Smooth muscle cell (in vitro differentiated cells): Measurements from ENCODE around the gene PPP1R37. TPM values are rescaled to one million over a fixed set of nuclear protein-coding genes. Genes with fewer than 3 reads are reported as not detected.

Experiments
- DNase-seq: peaks from one replicate; lab custom pipeline; 2025; ENCODE audit not compliant: unreplicated experiment; lab: John Stamatoyannopoulos, UW
- H2AFZ ChIP-seq: fragments of 200-600 bp; sonication (generic); 2 replicates; pipeline ENCODE4 v1.6.0; 2016; ENCODE audit warnings: antibody characterized with exemption, low read depth, mild to moderate bottlenecking
- H3F3A ChIP-seq: fragments of 200-600 bp; sonication (generic); 2 replicates; pipeline ENCODE4 v1.6.0; 2017; ENCODE audit warnings: antibody characterized with exemption, low read depth
- H3K27ac ChIP-seq: fragments of 200-600 bp; sonication (generic); 2 replicates; pipeline ENCODE4 v1.5.1; 2016; ENCODE audit warnings: low read depth, mild to moderate bottlenecking
- H3K27me3 ChIP-seq: fragments of 200-600 bp; sonication (generic); 2 replicates; pipeline ENCODE4 v1.6.1; 2016; ENCODE audit warnings: low read depth, mild to moderate bottlenecking
- H3K36me3 ChIP-seq: fragments of 200-600 bp; sonication (generic); 2 replicates; pipeline ENCODE4 v1.5.1; 2016; ENCODE audit warnings: low read depth
- H3K4me1 ChIP-seq: fragments of 200-600 bp; sonication (generic); 2 replicates; pipeline ENCODE4 v1.5.1; 2016; ENCODE audit warnings: low read depth
- H3K4me2 ChIP-seq: fragments of 200-600 bp; sonication (generic); 2 replicates; pipeline ENCODE4 v1.6.0; 2016; ENCODE audit warnings: mild to moderate bottlenecking
- H3K4me3 ChIP-seq: fragments of 200-600 bp; sonication (generic); 2 replicates; pipeline ENCODE4 v1.5.1; 2016; ENCODE audit warnings: mild to moderate bottlenecking
- H3K79me2 ChIP-seq: fragments of 200-600 bp; sonication (generic); 2 replicates; pipeline ENCODE4 v1.6.0; 2016; ENCODE audit warnings: low read depth, mild to moderate bottlenecking
- H3K9ac ChIP-seq: fragments of 200-600 bp; sonication (generic); 2 replicates; pipeline ENCODE4 v1.6.0; 2016; ENCODE audit warnings: low read depth
- H3K9me3 ChIP-seq: fragments of 200-600 bp; sonication (generic); replicated peaks from 2 replicates; pipeline ENCODE4 v1.5.1; 2016; ENCODE audit warnings: low read depth
- H4K20me1 ChIP-seq: fragments of 200-600 bp; sonication (generic); 2 replicates; pipeline ENCODE4 v1.6.0; 2016; ENCODE audit warnings: low read depth
- CTCF ChIP-seq: fragments of 200-600 bp; sonication (generic); IDR thresholded peaks from 2 replicates; pipeline ENCODE4 v1.5.1; 2017; ENCODE audit warnings: borderline replicate concordance, mild to moderate bottlenecking, antibody characterized with exemption; ENCODE audit not compliant: insufficient read depth, poor library complexity, severe bottlenecking
- WGBS: methylation state at CpG from one replicate; pipeline ENCODE4 v1.1.7; 2016; ENCODE audit warnings: low lambda C conversion rate; 5-methylcytosine and 5-hydroxymethylcytosine counted together
- polyA plus RNA-seq: library from polyadenylated mRNA; unstranded; fragments of >200 nt; fragmentation: Nextera tagmentation; extraction: Ambion mirVana; gene quantifications from 2 replicates; pipeline ENCODE4 v1.2.1, GENCODE V29; 2016
- total RNA-seq: library from RNA; depleted of rRNA; stranded (reverse); fragments of >200 nt; gene quantifications from 2 replicates; pipeline ENCODE4 v1.2.3, GENCODE V29; 2014

The PPP1R37 gene
- total and polyA plus RNA-seq, 2 experiments from 2014 or later: 8.2 to 11.7 TPM

DNA sequence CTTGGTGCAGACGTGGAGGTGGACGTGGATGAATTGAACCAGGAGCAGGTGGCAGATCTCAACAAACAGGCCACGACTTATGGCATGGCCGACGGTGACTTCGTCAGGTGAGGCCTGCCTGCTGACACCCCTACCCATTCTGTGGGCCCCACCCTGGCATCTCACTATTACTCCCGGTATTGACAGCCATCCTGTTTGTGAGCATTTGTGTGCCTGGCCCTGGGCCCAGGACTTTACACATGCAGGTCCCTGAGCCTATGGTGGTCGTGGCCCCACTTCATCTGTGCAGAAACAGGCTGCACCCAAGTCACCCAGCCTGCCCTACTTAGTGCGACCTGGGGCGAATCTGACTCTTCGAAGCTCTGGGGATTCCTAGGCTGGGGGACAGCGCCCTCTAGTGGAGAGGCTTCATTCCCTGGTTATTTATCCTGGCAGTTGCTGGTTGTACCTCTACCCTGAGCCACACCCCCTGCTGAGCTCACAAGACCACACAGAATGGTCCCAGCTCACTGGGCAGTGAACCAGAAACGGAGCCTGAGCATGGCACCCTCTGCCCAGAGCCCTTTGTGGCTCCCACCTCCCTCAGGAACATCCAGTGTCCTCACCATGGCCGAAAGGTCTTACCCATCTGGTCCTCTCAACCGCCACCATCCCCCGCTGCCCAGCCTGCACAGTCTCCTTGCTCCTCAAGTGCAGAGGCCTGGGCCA, 33.6 kb upstream of the PPP1R37 start:
- H3K4me1 ChIP-seq: no peaks in the 10 kb centered on the region
- no peak overlapping the region for H2AFZ ChIP-seq
- H3K9ac ChIP-seq: no peak overlapping the region
- WGBS: 79% methylated on average over 16 of the region's 16 CpGs
- no peaks in the 10 kb centered on the region for H3F3A ChIP-seq
- H3K9me3 ChIP-seq: no peaks in the 10 kb centered on the region
- H3K79me2 ChIP-seq: no peaks in the 10 kb centered on the region
- DNase-seq: peak; percentile 20
- peak; percentile 82 for TF ChIP-seq CTCF
- H3K27me3 ChIP-seq: no peaks in the 10 kb centered on the region
- H3K36me3 ChIP-seq: no peaks in the 10 kb centered on the region
- H3K27ac ChIP-seq: no peak overlapping the region
- no peak overlapping the region for H3K4me2 ChIP-seq
- no peak overlapping the region for H3K4me3 ChIP-seq
- peaks cover 43% of the 10 kb centered on the region for H4K20me1 ChIP-seq

DNA sequence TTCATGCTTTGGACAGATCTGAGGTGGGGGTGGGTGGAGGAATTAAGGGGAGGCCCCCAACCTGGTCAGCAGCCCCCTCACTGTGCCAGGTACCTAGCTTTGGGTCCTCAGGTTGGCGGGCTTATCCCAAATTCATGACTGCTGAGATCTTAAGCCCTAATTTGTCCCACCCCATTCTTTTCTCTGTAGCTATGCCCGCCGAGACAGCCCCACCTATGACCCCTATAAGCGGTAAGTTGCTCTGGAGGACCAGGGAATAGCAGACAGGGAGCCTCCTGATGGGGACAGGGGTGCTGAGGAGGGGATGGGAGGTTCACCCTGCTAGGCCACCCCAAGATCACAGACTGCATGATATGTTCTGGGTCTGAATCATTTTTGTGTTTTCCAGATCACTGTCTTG, 31.0 kb upstream of the PPP1R37 start:
- no peak for DNase-seq
- H3K4me2 ChIP-seq: no peak overlapping the region
- WGBS: over 99% methylated on average over 4 of the region's 4 CpGs
- no peaks in the 10 kb centered on the region for H3K4me1 ChIP-seq
- H3K27ac ChIP-seq: no peak overlapping the region
- peaks cover 32% of the 10 kb centered on the region for H4K20me1 ChIP-seq
- no peak overlapping the region for H2AFZ ChIP-seq
- no peaks in the 10 kb centered on the region for H3K36me3 ChIP-seq
- no peaks in the 10 kb centered on the region for H3K27me3 ChIP-seq
- no peaks in the 10 kb centered on the region for H3F3A ChIP-seq
- no peak overlapping the region for H3K4me3 ChIP-seq
- no peak overlapping the region for H3K9ac ChIP-seq
- TF ChIP-seq CTCF: no peak
- H3K9me3 ChIP-seq: no peaks in the 10 kb centered on the region
- no peaks in the 10 kb centered on the region for H3K79me2 ChIP-seq

- no peak overlapping the region for H3K4me2 ChIP-seq
- no peak for TF ChIP-seq CTCF
- H2AFZ ChIP-seq: no peak overlapping the region
- H3K4me1 ChIP-seq: no peaks in the 10 kb centered on the region
- H3K79me2 ChIP-seq: no peaks in the 10 kb centered on the region
- no peaks in the 10 kb centered on the region for H3F3A ChIP-seq
- 99% methylated on average over 56 of the region's 85 CpGs for WGBS
- no peak overlapping the region for H3K27ac ChIP-seq
- H3K9ac ChIP-seq: no peak overlapping the region
- no peaks in the 10 kb centered on the region for H3K36me3 ChIP-seq
- no peak for DNase-seq
- no peak overlapping the region for H3K4me3 ChIP-seq
- no peaks in the 10 kb centered on the region for H3K27me3 ChIP-seq
- H4K20me1 ChIP-seq: peaks cover 28% of the 10 kb centered on the region
- no peaks in the 10 kb centered on the region for H3K9me3 ChIP-seq
Observed at GRCh38 chr19:45063851-45064801, 28.9 kb upstream of the PPP1R37 start.
